ENCODE data around the gene LRCH1. TPM values are rescaled to one million over a fixed set of nuclear protein-coding genes. Genes with fewer than 3 reads are reported as not detected.
A peak's percentile ranks its signal among the peaks of the same experiment; 100 is the strongest.

LRCH1 gene
- total and polyA plus RNA-seq, 4 donors = 13.4 to 19.0 (median 14.6) TPM

DNA sequence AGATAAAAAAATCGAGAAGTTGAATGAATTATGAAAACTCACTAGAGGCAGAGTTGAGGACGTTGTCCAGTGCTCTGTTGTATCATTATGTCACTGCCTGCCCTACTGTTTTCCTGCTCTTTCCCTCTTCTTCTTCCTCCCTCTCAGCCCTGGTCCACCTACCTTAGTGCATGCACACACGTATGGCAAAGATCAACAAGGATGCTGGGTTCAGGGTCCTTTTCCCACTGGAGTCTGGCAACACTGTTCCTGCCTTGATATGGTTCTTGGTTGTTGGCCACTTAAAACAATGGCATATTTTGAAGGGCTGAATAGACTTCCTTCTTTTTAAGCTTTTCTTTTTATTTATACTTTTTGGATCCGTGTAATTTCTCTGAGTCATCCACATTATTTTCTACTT, 74.5 kb downstream of the LRCH1 start:
- Histone ChIP-seq H3K9me3 (ENCODE audit: control insufficient read depth, insufficient read depth, low read length) (no peaks in the 10 kb centered on the region), H3K36me3 (ENCODE audit: control insufficient read depth, insufficient read depth, low read length) (no peaks in the 10 kb centered on the region), H3K4me1 (ENCODE audit: control insufficient read depth, insufficient read depth, low read length) (no peaks in the 10 kb centered on the region), H3K27me3 (ENCODE audit: control insufficient read depth, insufficient read depth, low read length) (no peaks in the 10 kb centered on the region), H3K27ac (ENCODE audit: low read depth, low read length) (no peak overlapping the region), H3K4me3 (ENCODE audit: low read depth, low read length) (no peak overlapping the region)
- DNase-seq (ENCODE audit: low read depth in 4 of 6, low spot score in 6 of 6) = no peak
- 100% methylated on average over 1 of the region's 4 CpGs for WGBS (ENCODE audit: insufficient coverage)

DNA sequence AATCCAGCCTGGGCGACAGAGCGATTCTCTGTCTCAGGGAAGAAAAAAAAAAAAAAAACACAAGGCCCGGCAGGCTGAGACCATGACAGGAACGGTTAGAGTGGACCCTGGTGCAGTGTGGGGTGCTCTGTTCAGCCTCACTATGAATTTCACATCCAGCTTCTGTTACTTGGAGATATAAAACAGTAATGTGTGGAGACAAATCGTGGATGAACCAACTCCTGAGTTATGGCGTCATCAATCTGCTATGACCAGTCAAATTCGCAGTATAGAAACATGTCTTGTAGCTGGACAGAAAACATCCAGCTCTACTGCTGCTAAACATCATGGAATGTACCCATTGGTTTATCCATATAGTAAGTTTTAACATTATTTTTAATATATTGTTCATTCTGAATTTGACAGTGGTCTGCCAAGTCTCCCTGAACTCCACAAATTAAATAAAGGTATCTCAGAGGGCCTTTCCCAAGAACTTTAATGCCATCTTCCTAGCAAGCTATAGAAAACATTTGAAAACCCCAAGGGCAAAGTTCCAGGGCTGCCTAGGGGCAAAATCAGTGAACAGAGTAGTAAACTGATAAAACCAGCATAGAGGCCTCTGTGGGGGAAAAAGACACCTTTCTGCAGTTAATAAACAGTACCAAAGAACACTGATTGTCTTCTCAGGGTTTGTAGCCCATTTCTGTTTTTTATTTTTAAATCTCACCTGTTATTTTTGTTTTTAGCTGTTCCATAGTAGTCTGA, 75.8 kb downstream of the LRCH1 start:
- no peak for DNase-seq (ENCODE audit: low read depth in 4 of 6, low spot score in 6 of 6)
- Histone ChIP-seq H3K9me3 (ENCODE audit: control insufficient read depth, insufficient read depth, low read length) (no peaks in the 10 kb centered on the region), H3K4me1 (ENCODE audit: control insufficient read depth, insufficient read depth, low read length) (no peaks in the 10 kb centered on the region), H3K36me3 (ENCODE audit: control insufficient read depth, insufficient read depth, low read length) (no peaks in the 10 kb centered on the region), H3K4me3 (ENCODE audit: low read depth, low read length) (no peak overlapping the region), H3K27me3 (ENCODE audit: control insufficient read depth, insufficient read depth, low read length) (no peaks in the 10 kb centered on the region), H3K27ac (ENCODE audit: low read depth, low read length) (no peak overlapping the region)
- 93% methylated on average over 2 of the region's 7 CpGs for WGBS (ENCODE audit: insufficient coverage)

- H3K9me3 ChIP-seq (ENCODE audit: control insufficient read depth, insufficient read depth, low read length) = no peaks in the 10 kb centered on the region
- no peaks in the 10 kb centered on the region for H3K27me3 ChIP-seq (ENCODE audit: control insufficient read depth, insufficient read depth, low read length)
- WGBS (ENCODE audit: insufficient coverage) = no CpG with 5 or more reads among the region's 1 CpG
- H3K36me3 ChIP-seq (ENCODE audit: control insufficient read depth, insufficient read depth, low read length) = no peaks in the 10 kb centered on the region
- DNase-seq (ENCODE audit: low read depth in 4 of 6, low spot score in 6 of 6) = peak in 1 of 6 donors; percentile 31
- H3K4me3 ChIP-seq (ENCODE audit: low read depth, low read length) = no peak overlapping the region
- no peak overlapping the region for H3K27ac ChIP-seq (ENCODE audit: low read depth, low read length)
- no peaks in the 10 kb centered on the region for H3K4me1 ChIP-seq (ENCODE audit: control insufficient read depth, insufficient read depth, low read length)
Observed at GRCh38 chr13:46629811-46630413, 76.9 kb downstream of the LRCH1 start.

DNA sequence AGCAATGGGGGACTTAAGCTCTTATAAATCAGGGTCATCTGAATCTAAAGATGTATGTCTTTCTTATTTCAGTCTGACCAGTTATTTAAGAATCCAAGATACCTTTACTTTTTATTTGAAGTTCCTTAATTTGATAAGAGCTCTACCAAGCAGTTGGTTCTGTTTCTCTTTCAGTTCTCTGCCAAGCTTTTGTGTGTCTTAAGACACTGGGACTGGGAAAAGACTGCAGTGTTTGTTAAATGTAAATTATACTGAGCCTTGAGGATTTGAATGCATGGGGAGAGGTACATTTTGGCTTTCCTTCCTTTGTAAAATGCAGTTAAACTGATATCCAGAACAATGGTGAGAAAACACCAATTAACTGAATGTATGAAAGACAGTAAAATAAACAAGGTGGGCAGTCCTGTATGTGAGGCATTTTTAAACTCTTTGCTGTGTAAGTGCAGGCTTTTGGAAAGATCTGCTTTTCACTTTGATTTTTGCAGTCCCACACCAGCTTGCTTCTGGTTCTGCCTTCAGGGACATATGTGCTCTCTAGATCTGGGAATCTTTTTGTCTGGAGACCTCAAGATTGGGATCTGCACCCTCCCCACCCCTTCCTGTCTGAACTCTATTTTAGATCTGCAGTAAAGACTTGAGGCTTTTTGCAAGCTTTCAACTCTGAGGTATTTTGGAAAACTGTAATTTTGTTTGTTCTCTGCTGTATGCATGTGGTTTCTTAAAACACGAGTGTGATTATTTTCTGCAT, 77.6 kb downstream of the LRCH1 start:
- Histone ChIP-seq H3K4me3 (ENCODE audit: low read depth, low read length) (no peak overlapping the region), H3K4me1 (ENCODE audit: control insufficient read depth, insufficient read depth, low read length) (no peaks in the 10 kb centered on the region), H3K36me3 (ENCODE audit: control insufficient read depth, insufficient read depth, low read length) (no peaks in the 10 kb centered on the region), H3K27ac (ENCODE audit: low read depth, low read length) (peak overlapping the region; percentile 40), H3K9me3 (ENCODE audit: control insufficient read depth, insufficient read depth, low read length) (no peaks in the 10 kb centered on the region), H3K27me3 (ENCODE audit: control insufficient read depth, insufficient read depth, low read length) (no peaks in the 10 kb centered on the region)
- WGBS (ENCODE audit: insufficient coverage) = no CpG with 5 or more reads among the region's 1 CpG
- DNase-seq (ENCODE audit: low read depth in 4 of 6, low spot score in 6 of 6) = peak in 2 of 6 donors; percentile 41 to 57

DNA sequence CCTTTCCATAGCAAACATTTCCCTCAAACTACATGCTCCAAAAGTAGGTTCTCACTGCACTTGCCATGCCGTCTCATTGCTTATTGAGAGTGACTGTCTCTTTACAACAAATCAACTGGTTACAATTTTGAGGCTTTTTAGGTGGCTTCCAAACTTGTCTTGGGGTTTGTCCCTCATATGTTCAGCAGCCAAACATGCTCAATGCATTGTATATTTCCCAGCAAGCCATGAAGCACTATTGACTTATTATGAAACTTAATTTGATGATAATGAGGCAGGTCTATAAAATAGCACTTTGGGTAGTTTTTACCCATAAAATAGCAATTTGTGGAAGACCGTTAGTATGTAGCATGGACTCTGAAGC, 78.2 kb downstream of the LRCH1 start:
- H3K27ac ChIP-seq (ENCODE audit: low read depth, low read length) = no peak overlapping the region
- no peak overlapping the region for H3K4me3 ChIP-seq (ENCODE audit: low read depth, low read length)
- H3K36me3 ChIP-seq (ENCODE audit: control insufficient read depth, insufficient read depth, low read length) = no peaks in the 10 kb centered on the region
- H3K9me3 ChIP-seq (ENCODE audit: control insufficient read depth, insufficient read depth, low read length) = no peaks in the 10 kb centered on the region
- no peak for DNase-seq (ENCODE audit: low read depth in 4 of 6, low spot score in 6 of 6)
- no peaks in the 10 kb centered on the region for H3K27me3 ChIP-seq (ENCODE audit: control insufficient read depth, insufficient read depth, low read length)
- WGBS (ENCODE audit: insufficient coverage) = no CpG with 5 or more reads among the region's 2 CpGs
- H3K4me1 ChIP-seq (ENCODE audit: control insufficient read depth, insufficient read depth, low read length) = no peaks in the 10 kb centered on the region

DNA sequence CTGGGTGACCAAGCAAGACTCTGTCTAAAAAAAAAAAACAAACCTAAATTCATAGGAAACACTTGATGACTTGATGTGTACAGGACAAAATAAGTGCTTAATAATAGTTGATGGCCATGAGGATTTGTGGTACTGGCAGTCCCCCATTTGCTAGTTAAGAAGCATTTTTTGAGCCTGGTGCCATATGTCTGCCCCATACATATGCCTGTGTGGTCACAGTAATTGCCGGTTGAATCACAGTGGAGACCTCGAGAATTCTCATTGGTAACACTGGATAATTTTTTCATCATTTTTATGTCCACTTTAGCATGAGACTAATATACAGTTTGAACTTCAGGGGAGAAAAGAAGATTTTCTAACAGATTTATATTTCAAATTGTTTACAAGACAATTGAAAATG, 79.2 kb downstream of the LRCH1 start:
- Histone ChIP-seq H3K36me3 (ENCODE audit: control insufficient read depth, insufficient read depth, low read length) (no peaks in the 10 kb centered on the region), H3K27ac (ENCODE audit: low read depth, low read length) (no peak overlapping the region), H3K4me3 (ENCODE audit: low read depth, low read length) (no peak overlapping the region), H3K4me1 (ENCODE audit: control insufficient read depth, insufficient read depth, low read length) (no peaks in the 10 kb centered on the region), H3K9me3 (ENCODE audit: control insufficient read depth, insufficient read depth, low read length) (no peaks in the 10 kb centered on the region), H3K27me3 (ENCODE audit: control insufficient read depth, insufficient read depth, low read length) (no peaks in the 10 kb centered on the region)
- DNase-seq (ENCODE audit: low read depth in 4 of 6, low spot score in 6 of 6) = no peak
- WGBS (ENCODE audit: insufficient coverage) = no CpG with 5 or more reads among the region's 2 CpGs

GRCh38 chr13:46633416-46633815, 80.4 kb downstream of the LRCH1 start:
- Histone ChIP-seq H3K27me3 (ENCODE audit: control insufficient read depth, insufficient read depth, low read length) (no peaks in the 10 kb centered on the region), H3K36me3 (ENCODE audit: control insufficient read depth, insufficient read depth, low read length) (no peaks in the 10 kb centered on the region), H3K9me3 (ENCODE audit: control insufficient read depth, insufficient read depth, low read length) (no peaks in the 10 kb centered on the region), H3K4me1 (ENCODE audit: control insufficient read depth, insufficient read depth, low read length) (no peaks in the 10 kb centered on the region), H3K4me3 (ENCODE audit: low read depth, low read length) (no peak overlapping the region), H3K27ac (ENCODE audit: low read depth, low read length) (no peak overlapping the region)
- DNase-seq (ENCODE audit: low read depth in 4 of 6, low spot score in 6 of 6) = no peak
- WGBS (ENCODE audit: insufficient coverage) = 100% methylated on average over 3 of the region's 3 CpGs

DNA sequence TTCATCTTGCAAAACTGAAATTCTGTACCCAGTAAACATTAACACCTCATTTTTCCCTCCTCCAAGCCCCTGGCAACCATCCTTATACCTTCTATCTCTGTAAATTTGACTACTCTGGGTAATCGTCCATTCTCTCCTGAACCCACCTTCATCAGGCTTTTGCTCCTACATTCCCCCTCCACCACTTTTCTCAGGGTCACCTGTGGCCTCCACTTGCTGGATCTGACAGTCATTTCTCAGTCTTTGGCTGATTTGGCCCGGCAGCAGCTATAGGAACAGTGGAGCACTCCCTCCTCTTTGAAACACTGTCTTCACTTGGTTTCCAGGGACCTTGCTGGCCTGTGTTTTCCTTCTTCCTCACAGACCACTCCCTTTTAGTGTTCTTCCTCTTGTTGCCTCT, 83.5 kb downstream of the LRCH1 start:
- no peaks in the 10 kb centered on the region for H3K4me1 ChIP-seq (ENCODE audit: control insufficient read depth, insufficient read depth, low read length)
- H3K4me3 ChIP-seq (ENCODE audit: low read depth, low read length) = no peak overlapping the region
- H3K27me3 ChIP-seq (ENCODE audit: control insufficient read depth, insufficient read depth, low read length) = no peaks in the 10 kb centered on the region
- no peaks in the 10 kb centered on the region for H3K9me3 ChIP-seq (ENCODE audit: control insufficient read depth, insufficient read depth, low read length)
- WGBS (ENCODE audit: insufficient coverage) = 100% methylated on average over 2 of the region's 2 CpGs
- H3K36me3 ChIP-seq (ENCODE audit: control insufficient read depth, insufficient read depth, low read length) = no peaks in the 10 kb centered on the region
- no peak for DNase-seq (ENCODE audit: low read depth in 4 of 6, low spot score in 6 of 6)
- H3K27ac ChIP-seq (ENCODE audit: low read depth, low read length) = no peak overlapping the region

GRCh38 chr13:46637213-46637612, 84.2 kb downstream of the LRCH1 start:
- WGBS (ENCODE audit: insufficient coverage) = 89% methylated on average over 4 of the region's 4 CpGs
- H3K4me3 ChIP-seq (ENCODE audit: low read depth, low read length) = no peak overlapping the region
- H3K9me3 ChIP-seq (ENCODE audit: control insufficient read depth, insufficient read depth, low read length) = no peaks in the 10 kb centered on the region
- no peaks in the 10 kb centered on the region for H3K27me3 ChIP-seq (ENCODE audit: control insufficient read depth, insufficient read depth, low read length)
- no peaks in the 10 kb centered on the region for H3K36me3 ChIP-seq (ENCODE audit: control insufficient read depth, insufficient read depth, low read length)
- no peak for DNase-seq (ENCODE audit: low read depth in 4 of 6, low spot score in 6 of 6)
- H3K27ac ChIP-seq (ENCODE audit: low read depth, low read length) = no peak overlapping the region
- no peaks in the 10 kb centered on the region for H3K4me1 ChIP-seq (ENCODE audit: control insufficient read depth, insufficient read depth, low read length)

Measured in spinal cord (tissue), 10 donors.